ENCODE measurements around the gene KRT79.
A peak's percentile ranks its signal among the peaks of the same experiment; 100 is the strongest.
"Not testable (repeated sequence)": the region's sequence is repeated elsewhere in the genome, so short reads cannot be mapped to it uniquely, and the experiment has no call there.

KRT79 gene

GRCh38 chr12:52860102-52860823, 26.2 kb upstream of the KRT79 start:
- no peak for DNase-seq

DNA sequence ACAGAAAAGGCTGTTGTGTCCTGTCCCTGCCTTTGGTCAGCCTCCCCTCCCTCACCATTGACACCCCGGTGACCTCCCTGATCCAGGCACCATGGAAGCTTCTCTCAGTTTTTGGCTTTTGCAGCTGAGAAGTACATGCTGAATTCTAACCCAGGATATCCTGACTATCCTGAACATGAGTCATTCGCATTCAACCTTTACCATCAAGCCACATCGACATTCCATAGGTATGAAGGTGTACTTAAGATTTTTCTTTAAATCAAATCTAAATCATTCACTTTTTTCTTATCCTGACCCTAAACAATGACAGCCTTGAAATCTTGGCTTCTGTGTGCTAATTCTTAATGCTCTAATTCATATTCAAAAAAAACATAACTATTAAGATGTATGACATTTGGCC, 23.4 kb upstream of the KRT79 start:
- DNase-seq = no peak

- DNase-seq = no peak
Observed at GRCh38 chr12:52856787-52857186, 22.7 kb upstream of the KRT79 start.

GRCh38 chr12:52856077-52856476, 22.0 kb upstream of the KRT79 start:
- DNase-seq = not testable (repeated sequence)

DNA sequence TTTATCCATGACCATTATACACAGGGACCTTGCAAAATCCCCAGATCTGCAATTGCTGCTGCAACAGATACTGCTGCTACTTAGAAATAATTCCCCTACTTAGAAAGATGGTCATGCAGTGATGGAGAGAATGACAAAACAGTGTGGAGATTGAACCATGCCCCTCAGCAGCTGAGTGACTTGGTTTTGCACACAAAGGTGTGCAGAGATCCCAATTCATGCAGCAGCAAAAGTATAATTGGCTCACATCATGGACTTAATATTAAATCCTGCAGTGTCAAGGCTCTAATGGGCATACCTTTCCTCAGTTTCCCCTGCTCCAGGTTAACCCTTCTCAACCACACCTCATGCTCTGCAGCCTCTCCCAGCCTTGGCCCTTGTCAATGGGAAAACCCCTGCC, 17.7 kb upstream of the KRT79 start:
- no peak for DNase-seq

DNA sequence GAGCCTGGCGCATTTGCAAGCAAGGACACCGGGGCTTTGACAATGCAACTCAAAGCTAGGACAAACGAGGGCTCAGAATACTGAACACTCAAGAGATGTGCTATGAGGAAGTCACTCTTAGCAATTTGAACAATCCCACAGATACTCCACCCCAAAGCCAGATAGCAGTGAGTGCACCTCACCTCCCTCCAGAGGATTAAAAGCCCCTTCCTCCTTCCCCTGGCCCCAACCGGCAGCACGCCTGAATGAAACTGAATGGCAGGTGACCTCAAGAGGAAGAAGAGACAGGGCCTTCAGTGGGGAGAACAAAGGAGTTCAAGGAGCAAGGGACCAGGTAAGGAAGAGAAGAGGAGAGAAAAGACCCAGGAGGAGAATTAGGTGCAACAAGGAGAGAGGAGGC, 16.6 kb upstream of the KRT79 start:
- no peak for DNase-seq

- DNase-seq = no peak
Observed at GRCh38 chr12:52849511-52849910, 15.4 kb upstream of the KRT79 start.

DNA sequence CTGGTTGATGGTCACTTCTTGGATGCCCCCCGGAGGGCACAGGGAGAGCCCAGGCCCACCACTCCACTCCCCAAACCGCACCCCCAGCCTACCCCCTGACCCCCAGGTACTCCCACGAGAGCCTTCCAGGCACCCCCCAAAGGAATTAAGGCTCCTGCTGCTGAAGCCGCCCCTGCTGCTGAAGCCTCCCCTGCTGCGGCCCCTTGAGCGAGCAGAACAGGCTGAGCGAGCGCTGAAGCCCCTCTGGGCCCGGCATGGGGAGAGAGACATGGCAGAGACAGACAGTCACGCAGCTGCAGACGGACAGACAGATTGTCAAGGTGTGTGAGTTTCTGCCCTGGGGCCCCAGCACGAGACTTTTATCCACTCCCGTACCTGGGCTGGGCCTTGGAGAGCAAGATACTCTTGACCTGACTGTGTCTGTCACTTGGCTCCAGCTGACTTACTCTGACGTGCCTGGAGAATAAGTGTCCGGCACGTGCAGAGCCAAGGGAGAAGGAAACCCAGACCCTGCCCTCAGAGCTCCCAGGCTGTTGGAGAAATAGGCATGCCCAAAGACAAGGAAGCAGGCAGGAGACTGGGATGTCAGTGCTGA, 14.6 kb upstream of the KRT79 start, which contains the start of gene KRT78:
TSS of gene KRT78 (minus strand) at position 334 of the 595 bp plus-strand sequence. CDS start at position 270, 64 bp downstream.
- no peak for DNase-seq

GRCh38 chr12:52847335-52848102, 13.4 kb upstream of the KRT79 start:
- DNase-seq = no peak

DNA sequence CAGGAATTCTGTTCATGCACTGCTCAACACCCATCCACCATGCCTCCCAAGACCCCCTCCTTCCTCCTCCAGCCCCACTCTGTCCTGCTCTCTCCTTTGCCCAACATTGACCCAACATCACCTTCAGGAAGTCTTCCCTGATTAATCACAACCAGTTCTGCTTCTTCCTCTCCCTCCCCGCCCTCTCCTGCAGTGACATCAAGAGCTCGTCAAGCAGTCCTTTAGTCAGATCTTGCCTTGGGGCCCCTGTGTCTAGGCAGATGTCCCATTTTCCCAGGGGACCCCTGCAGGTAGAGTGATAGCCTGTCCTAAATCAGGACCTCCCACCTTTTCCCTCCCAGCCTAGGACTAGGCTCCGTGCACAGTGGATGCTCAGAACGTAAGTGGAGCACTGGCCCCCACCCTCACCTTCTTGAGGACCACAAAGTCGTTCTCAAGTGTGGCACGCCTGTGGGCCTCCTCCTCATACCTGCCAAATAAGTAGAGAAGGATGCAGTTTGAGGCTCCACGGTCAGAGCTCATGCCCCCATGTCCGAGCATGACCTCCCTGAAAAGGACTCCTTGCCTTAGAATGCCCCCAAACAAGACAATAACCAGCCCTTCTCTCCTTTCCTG, 12.4 kb upstream of the KRT79 start:
- DNase-seq = no peak

- DNase-seq = no peak
Observed at GRCh38 chr12:52845946-52846345, 11.8 kb upstream of the KRT79 start.

GRCh38 chr12:52844386-52844785, 10.3 kb upstream of the KRT79 start:
- DNase-seq = no peak

DNA sequence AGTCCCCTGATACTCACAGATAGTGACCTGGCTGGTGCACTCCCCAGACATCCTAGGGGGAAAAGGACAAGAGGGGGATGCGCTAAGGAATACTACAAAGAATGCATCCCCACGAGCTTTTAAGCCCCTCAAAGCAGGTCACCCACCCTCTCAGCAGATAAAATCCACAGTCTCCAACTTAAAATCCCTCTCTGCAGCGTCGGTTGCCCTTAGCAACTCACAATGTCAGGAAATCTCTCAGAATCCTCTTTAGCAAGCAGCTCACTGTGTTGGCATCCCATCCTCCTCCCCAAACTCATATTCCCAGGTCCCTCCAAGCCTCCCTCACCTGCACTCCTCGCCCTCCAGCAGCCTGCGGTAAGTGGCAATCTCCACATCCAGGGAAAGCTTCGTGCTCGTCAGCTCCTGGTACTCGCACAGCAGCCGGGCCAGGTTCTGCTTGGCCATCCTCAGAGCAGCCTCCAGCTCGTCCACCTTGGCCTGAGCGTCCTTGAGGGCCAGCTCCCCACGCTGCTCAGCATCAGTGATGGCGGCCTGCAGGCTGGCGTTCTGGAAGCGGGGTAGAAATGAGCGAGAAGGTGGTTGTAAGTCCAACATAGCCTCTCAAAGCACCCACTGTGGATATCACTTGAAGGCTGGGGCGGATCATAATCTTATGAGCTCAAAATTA, 5.5 kb upstream of the KRT79 start:
- DNase-seq = no peak

DNA sequence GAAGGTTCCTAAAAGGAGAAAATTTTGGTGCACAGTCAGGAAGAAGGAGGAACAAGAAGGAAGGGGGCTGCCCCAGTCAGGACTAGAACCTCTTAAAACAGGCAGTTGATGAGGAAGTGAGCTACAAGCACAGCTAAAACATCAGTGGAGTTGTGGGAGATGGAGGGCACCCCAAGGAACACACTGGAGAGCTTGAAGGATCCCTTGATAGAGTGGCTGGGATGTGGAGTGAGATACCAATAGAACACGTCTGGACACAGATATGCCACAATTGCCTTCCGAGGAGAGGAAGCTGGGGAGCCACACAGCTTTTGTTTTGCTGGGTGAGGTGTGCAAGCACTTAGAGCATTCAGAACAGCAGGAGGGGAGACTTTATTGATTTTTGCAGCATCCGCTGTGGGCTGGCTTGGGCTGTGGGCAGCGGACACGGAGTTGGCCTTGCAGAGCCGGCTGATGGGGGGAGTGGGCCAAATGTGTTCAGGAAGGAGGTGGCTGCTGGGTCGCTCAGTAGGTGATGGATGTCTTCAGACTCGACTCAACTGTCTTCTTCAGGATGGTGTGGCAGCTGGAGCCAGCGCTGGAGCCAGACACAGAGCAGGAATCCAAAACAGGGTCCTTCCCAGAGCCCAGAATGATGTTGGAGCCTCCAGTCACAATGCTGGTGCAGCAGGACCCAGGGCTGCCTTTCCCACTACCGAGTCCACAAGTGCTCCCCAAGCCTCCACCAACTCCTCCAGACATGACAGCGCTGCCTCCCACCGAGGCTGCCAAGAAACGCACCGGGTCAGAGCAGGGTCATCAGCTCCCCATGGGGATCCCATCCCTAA, 4.7 kb upstream of the KRT79 start:
- DNase-seq = no peak

DNA sequence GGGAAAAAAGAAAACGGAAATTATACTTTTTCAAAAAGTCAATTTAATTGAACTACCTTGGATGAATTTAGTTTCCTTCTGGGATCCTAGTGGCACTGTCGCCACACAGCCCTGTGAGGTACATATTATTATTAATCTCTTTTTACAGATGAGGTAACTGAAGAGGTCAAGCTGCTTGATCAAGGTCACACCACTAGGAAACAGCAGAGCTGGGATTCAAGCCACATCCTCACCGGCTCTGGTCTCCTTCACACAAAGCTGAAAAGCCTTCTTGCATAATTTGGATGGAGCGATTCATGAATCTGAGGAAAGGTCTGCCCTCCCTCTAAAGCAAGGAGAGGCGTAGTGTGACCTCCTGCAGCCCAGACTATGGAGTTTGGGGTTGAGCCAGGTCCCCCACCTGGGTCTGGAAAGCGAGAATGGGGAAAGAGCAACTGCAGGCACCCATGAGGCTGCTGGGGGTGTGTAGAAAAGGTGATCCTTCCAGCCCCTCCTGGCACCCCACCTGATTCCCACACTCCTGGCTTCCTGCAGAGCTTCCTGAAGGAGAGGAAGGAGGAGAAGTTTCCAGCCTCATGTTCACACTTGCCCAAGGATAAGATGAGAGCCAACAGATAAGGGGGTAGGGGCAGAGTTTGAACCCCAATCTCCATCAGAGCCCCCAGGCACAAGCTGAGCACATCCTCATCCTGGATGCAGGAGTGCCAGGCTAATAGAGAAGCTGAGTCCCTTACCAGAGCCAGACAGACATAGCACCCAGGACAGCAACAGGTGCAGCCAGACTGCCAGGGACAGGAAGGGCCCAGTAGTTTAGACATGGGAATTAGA, 3.9 kb upstream of the KRT79 start:
- no peak for DNase-seq

DNA sequence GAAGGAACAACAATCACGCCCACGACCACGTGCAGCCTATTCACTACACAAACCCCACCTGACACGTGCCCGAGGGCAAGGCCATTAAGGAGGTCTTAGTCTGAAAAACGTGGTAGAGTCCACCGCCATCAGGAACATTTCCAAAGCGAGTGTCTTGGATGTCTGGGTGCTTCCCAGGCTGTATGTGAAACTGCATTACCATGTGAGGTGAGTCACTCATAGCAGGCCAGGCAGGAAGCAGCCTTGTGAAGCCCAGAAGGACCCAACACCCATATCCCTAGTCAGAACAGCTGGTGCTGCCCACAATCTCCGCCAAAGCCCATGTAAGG, 3.3 kb upstream of the KRT79 start:
- DNase-seq = no peak

GRCh38 chr12:52836491-52837412, 2.6 kb upstream of the KRT79 start:
- no peak for DNase-seq

- DNase-seq = peak; percentile 7 to 15
Observed at GRCh38 chr12:52836042-52836466, 1.9 kb upstream of the KRT79 start.

DNA sequence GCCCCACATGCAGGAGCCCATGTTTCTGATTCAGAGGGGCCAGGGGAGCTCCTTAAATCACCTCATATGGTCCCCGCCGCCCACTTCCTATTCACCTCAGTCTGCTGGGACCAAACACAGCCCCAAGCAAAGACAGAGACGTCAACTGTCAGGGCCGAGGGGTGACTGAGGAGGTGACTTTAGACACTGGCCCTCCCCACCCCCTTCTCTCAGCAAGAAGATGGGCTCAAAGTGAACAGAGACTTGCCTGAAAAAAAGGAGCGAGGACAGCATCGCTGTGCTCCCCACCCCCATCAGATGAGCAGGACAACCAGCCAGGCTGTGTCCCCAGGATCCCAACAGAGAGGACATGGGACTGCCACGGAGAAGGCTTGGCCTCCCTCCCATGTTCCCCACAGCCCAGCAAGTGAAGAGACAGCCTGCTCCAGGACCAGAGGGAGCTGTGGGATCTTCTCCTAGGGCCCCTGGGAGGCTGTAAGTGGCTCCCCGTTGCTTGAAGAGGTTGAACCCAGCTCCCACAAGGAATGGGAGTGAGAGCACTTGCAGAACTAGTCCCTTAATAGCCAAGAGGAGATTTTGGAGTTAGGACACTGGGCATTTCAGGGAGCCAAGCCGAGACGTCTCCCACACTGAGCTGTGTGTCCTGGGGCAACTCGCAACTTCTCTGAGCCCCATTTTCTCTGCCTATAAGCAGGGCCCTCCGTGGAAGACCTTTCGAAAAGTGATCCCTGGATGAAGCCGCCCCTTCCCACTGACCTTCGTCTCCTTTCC, 1.3 kb upstream of the KRT79 start:
- no peak for DNase-seq

GRCh38 chr12:52834727-52835001, 553 bp upstream of the KRT79 start:
- DNase-seq = no peak
